GM23338 (cell line): ENCODE measurements around the gene OR51I2.

ENCODE experiments used
- CTCF ChIP-seq, 2 experiments: fragments of 200-600 bp in 1 of 2; sonication (generic) in 1 of 2; conservative IDR thresholded peaks; 2 replicates each; pipeline versions ENCODE4 v1.5.1 to v1.6.1; 2016 to 2017; ENCODE audit warnings: antibody characterized with exemption in 2 of 2, low read depth in 2 of 2, mild to moderate bottlenecking in 2 of 2, moderate library complexity in 1 of 2
- EZH2 ChIP-seq: fragments of 200-600 bp; sonication (generic); IDR thresholded peaks from one replicate; pipeline ENCODE4 v1.8.0; 2017; ENCODE audit warnings: antibody characterized with exemption, mild to moderate bottlenecking, low read depth; ENCODE audit not compliant: unreplicated experiment
- EZH2phosphoT487 ChIP-seq: fragments of 200-600 bp; sonication (generic); IDR thresholded peaks from one replicate; pipeline ENCODE4 v1.8.1; 2018; ENCODE audit warnings: antibody characterized with exemption; ENCODE audit not compliant: unreplicated experiment
- POLR2AphosphoS5 ChIP-seq: IDR thresholded peaks from 2 replicates; pipeline ENCODE4 v1.6.1; 2016; ENCODE audit warnings: antibody characterized with exemption, low read depth
- ZNF331 ChIP-seq: fragments of 250-450 bp; sonication (Bioruptor Pico); IDR thresholded peaks from 2 replicates; pipeline ENCODE4 v1.5.0; 2020; ENCODE audit warnings: low read depth, mild to moderate bottlenecking, moderate library complexity

GRCh38 chr11:5486003-5486402, 36.9 kb downstream of the OR51I2 start:
- no peak for TF ChIP-seq EZH2phosphoT487
- no peak for TF ChIP-seq CTCF (conservative IDR thresholded peaks at IDR 0.05; ENCODE audit: low read depth in 2 of 2)
- TF ChIP-seq EZH2, result no peak
- TF ChIP-seq ZNF331 (CRISPR knock-in tag), result no peak
- TF ChIP-seq POLR2AphosphoS5, result no peak
